ENCODE results near the gene CACNA1A.

Gene CACNA1A

GRCh38 chr19:13398780-13399726 lies 107.2 kb downstream of the CACNA1A start:
- H3K27ac ChIP-seq (ENCODE audit: extremely low read depth, low read depth, low read length), result no peak overlapping the region
- ChIA-PET CTCF (no interaction called here), POLR2A (interaction anchor here (0.5 kb wide), 1 partner anchor 131 kb away, joined by 3 read pairs; no protein-coding TSS in a partner anchor)
- TF ChIP-seq ZSCAN5A (tag by site-specific recombination; IDR thresholded peaks at IDR 0.05) (no peak), ZNF169 (tag by site-specific recombination; IDR thresholded peaks at IDR 0.05) (no peak), ZNF280D (tag by site-specific recombination; IDR thresholded peaks at IDR 0.05) (no peak), ZFHX2 (tag by site-specific recombination; conservative IDR thresholded peaks at IDR 0.05) (no peak), ZNF704 (tag by site-specific recombination; IDR thresholded peaks at IDR 0.05) (no peak), CTCF (tag by site-specific recombination; IDR thresholded peaks at IDR 0.05) (no peak), ZNF366 (tag by site-specific recombination; conservative IDR thresholded peaks at IDR 0.05) (no peak), ZNF449 (tag by site-specific recombination; IDR thresholded peaks at IDR 0.05) (no peak), GFI1B (tag by site-specific recombination; IDR thresholded peaks at IDR 0.05) (no peak), TSHZ1 (tag by site-specific recombination; IDR thresholded peaks at IDR 0.05; ENCODE audit: borderline replicate concordance) (no peak), ZNF302 (tag by site-specific recombination; IDR thresholded peaks at IDR 0.05; ENCODE audit: low read depth) (no peak), ZNF426 (tag by site-specific recombination; IDR thresholded peaks at IDR 0.05) (no peak), ZNF174 (tag by site-specific recombination; IDR thresholded peaks at IDR 0.05) (no peak), ZNF341 (tag by site-specific recombination; IDR thresholded peaks at IDR 0.05; ENCODE audit: low read depth) (no peak), ZNF501 (tag by site-specific recombination; IDR thresholded peaks at IDR 0.05) (no peak)
- H3K36me3 ChIP-seq (ENCODE audit: control insufficient read depth in 2 of 2, insufficient read depth in 1 of 2, low read length in 2 of 2), result no peaks in the 10 kb centered on the region
- no peaks in the 10 kb centered on the region for H3K9me3 ChIP-seq (ENCODE audit: control insufficient read depth, insufficient read depth, low read depth, low read length)
- no peaks in the 10 kb centered on the region; the same call in 1 of the 2 replicates for H3K4me1 ChIP-seq (ENCODE audit: control insufficient read depth, insufficient read depth, low read length)
- H3K4me3 ChIP-seq (ENCODE audit: low read depth, low read length), result no peak overlapping the region

All from HEK293 (cell line).